Keratinocyte (primary cell): ENCODE measurements around the gene PEPD.

ENCODE experiments used
- EZH2 ChIP-seq: IDR thresholded peaks from one replicate; pipeline ENCODE4 v1.6.1; 2012; ENCODE audit warnings: inconsistent platforms, mild to moderate bottlenecking, low read length, moderate library complexity
- TF ChIP-seq, protein P1 (sequence below), 3 experiments: IDR thresholded peaks in 1 of 3; conservative IDR thresholded peaks in 1 of 3; optimal IDR thresholded peaks in 1 of 3; 2 replicates in 2 of 3; 3 replicates in 1 of 3; pipeline versions ENCODE3 to v1.5.1; 2011; ENCODE audit warnings: low read length in 3 of 3, mild to moderate bottlenecking in 3 of 3, moderate library complexity in 2 of 3, control low read depth in 1 of 3, inconsistent platforms in 1 of 3; ENCODE audit not compliant: insufficient read depth in 2 of 3; ENCODE audit errors: extremely low read depth in 1 of 3

DNA sequence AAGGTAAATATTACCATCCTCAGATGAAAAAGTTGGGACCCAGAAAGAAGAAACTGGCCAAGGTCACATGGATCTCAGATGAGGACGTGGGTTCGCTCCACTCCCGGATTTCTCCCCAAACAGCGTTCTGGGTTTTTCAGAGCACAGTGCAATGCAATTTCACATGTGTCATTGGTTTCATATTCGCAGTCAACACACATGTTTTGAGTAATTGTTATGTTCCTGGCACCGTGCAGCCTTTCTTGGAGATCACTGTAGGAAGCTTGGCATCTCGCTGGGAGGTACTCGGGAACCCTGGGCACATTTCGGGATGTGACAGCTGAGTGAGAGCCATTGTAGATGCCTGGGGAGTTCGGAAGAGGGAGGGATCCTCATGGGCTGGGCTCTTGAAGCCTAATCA is 174.3 kb downstream of the PEPD start:
- TF ChIP-seq, protein P1, sequence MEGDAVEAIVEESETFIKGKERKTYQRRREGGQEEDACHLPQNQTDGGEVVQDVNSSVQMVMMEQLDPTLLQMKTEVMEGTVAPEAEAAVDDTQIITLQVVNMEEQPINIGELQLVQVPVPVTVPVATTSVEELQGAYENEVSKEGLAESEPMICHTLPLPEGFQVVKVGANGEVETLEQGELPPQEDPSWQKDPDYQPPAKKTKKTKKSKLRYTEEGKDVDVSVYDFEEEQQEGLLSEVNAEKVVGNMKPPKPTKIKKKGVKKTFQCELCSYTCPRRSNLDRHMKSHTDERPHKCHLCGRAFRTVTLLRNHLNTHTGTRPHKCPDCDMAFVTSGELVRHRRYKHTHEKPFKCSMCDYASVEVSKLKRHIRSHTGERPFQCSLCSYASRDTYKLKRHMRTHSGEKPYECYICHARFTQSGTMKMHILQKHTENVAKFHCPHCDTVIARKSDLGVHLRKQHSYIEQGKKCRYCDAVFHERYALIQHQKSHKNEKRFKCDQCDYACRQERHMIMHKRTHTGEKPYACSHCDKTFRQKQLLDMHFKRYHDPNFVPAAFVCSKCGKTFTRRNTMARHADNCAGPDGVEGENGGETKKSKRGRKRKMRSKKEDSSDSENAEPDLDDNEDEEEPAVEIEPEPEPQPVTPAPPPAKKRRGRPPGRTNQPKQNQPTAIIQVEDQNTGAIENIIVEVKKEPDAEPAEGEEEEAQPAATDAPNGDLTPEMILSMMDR (optimal IDR thresholded peaks at IDR 0.05 in 1 of 3, IDR thresholded peaks at IDR 0.05 in 1 of 3, conservative IDR thresholded peaks at IDR 0.05 in 1 of 3; ENCODE audit: extremely low read depth in 1 of 3, insufficient read depth in 2 of 3, low read length in 3 of 3) = no peak
- no peak for TF ChIP-seq EZH2
